GM18526 (cell line): Measurements from ENCODE around the gene TBX21.
A peak's percentile ranks its signal among the peaks of the same experiment; 100 is the strongest.

ENCODE experiments used
- POLR2A ChIP-seq: IDR thresholded peaks from 3 replicates; pipeline ENCODE4 v1.6.1; 2011; ENCODE audit not compliant: insufficient read length; ENCODE audit errors: extremely low read depth

TBX21 gene

GRCh38 chr17:47733047-47733673, at the start of gene TBX21:
TSS of gene TBX21 (plus strand) at chr17:47733236. CDS start at chr17:47733455, 219 bp downstream.
- peak; percentile 94 for TF ChIP-seq POLR2A

- no peak for TF ChIP-seq POLR2A
These were observed 49.0 kb upstream of the TBX21 start for GRCh38 chr17:47684025-47684424.

GRCh38 chr17:47684535-47685193, 48.4 kb upstream of the TBX21 start:
- TF ChIP-seq POLR2A = no peak

- TF ChIP-seq POLR2A = no peak
These were observed 47.3 kb upstream of the TBX21 start for GRCh38 chr17:47685556-47686275.

- no peak for TF ChIP-seq POLR2A
These were observed 46.8 kb upstream of the TBX21 start for GRCh38 chr17:47686276-47686635.

- no peak for TF ChIP-seq POLR2A
These were observed 46.2 kb upstream of the TBX21 start for GRCh38 chr17:47686664-47687327.

- TF ChIP-seq POLR2A = no peak
These were observed 45.7 kb upstream of the TBX21 start for GRCh38 chr17:47687328-47687690.

GRCh38 chr17:47687748-47688147, 45.3 kb upstream of the TBX21 start:
- no peak for TF ChIP-seq POLR2A

GRCh38 chr17:47690121-47690520, 42.9 kb upstream of the TBX21 start:
- no peak for TF ChIP-seq POLR2A

- no peak for TF ChIP-seq POLR2A
These were observed 40.7 kb upstream of the TBX21 start for GRCh38 chr17:47692137-47692894.

GRCh38 chr17:47692895-47693730, 39.9 kb upstream of the TBX21 start:
- TF ChIP-seq POLR2A = no peak

GRCh38 chr17:47693731-47694580, 39.1 kb upstream of the TBX21 start, which contains the start of gene TBKBP1:
TSS of gene TBKBP1 (plus strand) at chr17:47694161. CDS start at chr17:47696113, 1,952 bp downstream.
- no peak for TF ChIP-seq POLR2A

GRCh38 chr17:47694581-47695428, 38.2 kb upstream of the TBX21 start:
- no peak for TF ChIP-seq POLR2A
